ENCODE measurements around the gene POLA1. TPM values are rescaled to one million over a fixed set of nuclear protein-coding genes. Genes with fewer than 3 reads are reported as not detected.

Gene POLA1
- total RNA-seq, 4 donors from 2014 or later: 1.2 to 9.1 (median 5.4) TPM

DNA sequence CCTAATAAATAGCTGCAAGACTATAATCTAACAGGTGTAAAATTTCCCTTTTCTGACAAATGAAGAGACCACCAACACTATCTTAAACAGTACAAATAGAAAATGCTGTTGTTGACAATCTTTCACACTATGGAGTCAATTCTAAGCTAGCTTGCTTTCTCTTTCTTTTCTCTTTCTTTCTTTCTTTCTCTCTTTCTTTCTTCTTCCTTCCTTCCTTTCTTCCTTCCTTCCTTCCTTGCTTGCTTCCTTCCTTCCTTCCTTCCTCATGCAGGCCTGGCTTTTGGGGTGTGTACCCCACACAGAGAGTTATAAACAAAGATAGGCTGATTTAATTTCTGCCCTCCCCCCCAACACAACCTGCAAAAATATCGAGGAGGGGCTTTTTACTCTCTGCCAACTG lies 330.2 kb downstream of the POLA1 start:
- WGBS, 2 donors (ENCODE audit: low coverage in 1 of 2): 41% methylated on average over 1 of the region's 1 CpG; no CpG with 5 or more reads in 1 of the 2 donors
- intact Hi-C loops (cut with DNase I; ENCODE audit: low total_unique reads): no loop called here
- TF ChIP-seq EP300 (IDR thresholded peaks at IDR 0.05; ENCODE audit: low read depth) (no peak), POLR2A (IDR thresholded peaks at IDR 0.05) (no peak), POLR2AphosphoS5 (IDR thresholded peaks at IDR 0.05) (no peak)
- TF ChIP-seq, protein P1, sequence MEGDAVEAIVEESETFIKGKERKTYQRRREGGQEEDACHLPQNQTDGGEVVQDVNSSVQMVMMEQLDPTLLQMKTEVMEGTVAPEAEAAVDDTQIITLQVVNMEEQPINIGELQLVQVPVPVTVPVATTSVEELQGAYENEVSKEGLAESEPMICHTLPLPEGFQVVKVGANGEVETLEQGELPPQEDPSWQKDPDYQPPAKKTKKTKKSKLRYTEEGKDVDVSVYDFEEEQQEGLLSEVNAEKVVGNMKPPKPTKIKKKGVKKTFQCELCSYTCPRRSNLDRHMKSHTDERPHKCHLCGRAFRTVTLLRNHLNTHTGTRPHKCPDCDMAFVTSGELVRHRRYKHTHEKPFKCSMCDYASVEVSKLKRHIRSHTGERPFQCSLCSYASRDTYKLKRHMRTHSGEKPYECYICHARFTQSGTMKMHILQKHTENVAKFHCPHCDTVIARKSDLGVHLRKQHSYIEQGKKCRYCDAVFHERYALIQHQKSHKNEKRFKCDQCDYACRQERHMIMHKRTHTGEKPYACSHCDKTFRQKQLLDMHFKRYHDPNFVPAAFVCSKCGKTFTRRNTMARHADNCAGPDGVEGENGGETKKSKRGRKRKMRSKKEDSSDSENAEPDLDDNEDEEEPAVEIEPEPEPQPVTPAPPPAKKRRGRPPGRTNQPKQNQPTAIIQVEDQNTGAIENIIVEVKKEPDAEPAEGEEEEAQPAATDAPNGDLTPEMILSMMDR (IDR thresholded peaks at IDR 0.05): no peak
- no peaks in the 10 kb centered on the region for H3K36me3 ChIP-seq
- H3K9me3 ChIP-seq: no peaks in the 10 kb centered on the region
- no peak overlapping the region for H3K27ac ChIP-seq
- H3K4me1 ChIP-seq: peaks cover 3 to 11% (median 5%) of the 10 kb centered on the region in 4 donors
- no peak overlapping the region for H3K4me3 ChIP-seq
- H3K27me3 ChIP-seq: peaks cover 57% of the 10 kb centered on the region
- in situ Hi-C loops (cut with MboI; ENCODE audit: low pct_ligation_motif_present in 1 of 4, low pct_unique_long_range_greater_than_20kb in 1 of 4, low sequenced_read_pairs in 3 of 4): no loop called here
- DNase-seq: no peak

DNA sequence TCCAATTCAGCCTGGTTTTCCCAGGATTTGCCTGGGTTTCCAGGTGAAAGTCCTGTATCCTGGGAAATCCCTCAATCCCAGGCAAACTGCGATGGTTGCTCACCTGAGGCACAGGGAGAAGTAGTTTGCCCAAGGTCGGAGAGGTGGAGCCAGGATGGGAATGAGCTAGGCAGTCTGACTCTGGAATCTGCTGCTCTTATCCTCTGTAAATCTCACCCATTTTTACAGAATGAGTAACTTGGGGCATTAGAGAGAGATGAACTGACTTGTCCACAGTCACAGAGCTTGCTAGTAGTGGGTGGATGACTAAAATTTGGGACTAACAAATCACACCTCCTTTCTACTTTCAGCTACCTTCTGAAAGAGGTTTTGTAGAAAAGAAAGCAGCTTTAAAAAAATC lies 331.9 kb downstream of the POLA1 start:
- DNase-seq: no peak
- no peak overlapping the region for H3K27ac ChIP-seq
- H3K4me3 ChIP-seq: no peak overlapping the region
- no peaks in the 10 kb centered on the region for H3K36me3 ChIP-seq
- H3K9me3 ChIP-seq: no peaks in the 10 kb centered on the region
- H3K27me3 ChIP-seq: peaks cover 40% of the 10 kb centered on the region
- peaks cover 0 to 7% (median 3%) of the 10 kb centered on the region in 4 donors for H3K4me1 ChIP-seq
- TF ChIP-seq POLR2A (IDR thresholded peaks at IDR 0.05): no peak
- no peak for TF ChIP-seq EP300 (IDR thresholded peaks at IDR 0.05; ENCODE audit: low read depth)
- TF ChIP-seq, protein P1 (IDR thresholded peaks at IDR 0.05): no peak
- in situ Hi-C loops (cut with MboI; ENCODE audit: low pct_ligation_motif_present in 1 of 4, low pct_unique_long_range_greater_than_20kb in 1 of 4, low sequenced_read_pairs in 3 of 4) (no loop called here), intact Hi-C loops (cut with DNase I; ENCODE audit: low total_unique reads) (no loop called here)
- 71% methylated on average over 2 of the region's 2 CpGs; no CpG with 5 or more reads in 1 of the 2 donors for WGBS, 2 donors (ENCODE audit: low coverage in 1 of 2)

DNA sequence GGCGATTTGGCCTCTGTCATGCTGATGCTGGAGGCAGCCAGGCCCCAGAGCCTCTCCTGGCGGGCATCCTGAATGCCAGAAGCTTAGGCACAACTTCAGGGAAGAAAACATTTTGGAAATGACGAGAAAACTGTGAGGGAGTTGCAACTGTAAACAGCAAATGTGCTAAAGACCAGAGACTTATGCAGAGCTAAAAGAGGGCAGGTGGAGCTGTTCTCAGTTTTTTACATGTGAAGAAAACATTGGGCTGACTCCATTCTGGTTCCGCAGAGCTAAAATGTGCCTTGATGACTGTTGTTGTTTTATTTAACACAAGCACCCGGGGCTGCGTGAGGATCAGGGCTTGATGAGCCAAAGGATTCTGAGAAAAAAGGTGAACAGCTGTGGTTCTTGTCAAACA lies 332.9 kb downstream of the POLA1 start:
- H3K4me3 ChIP-seq: no peak overlapping the region
- TF ChIP-seq POLR2AphosphoS5 (IDR thresholded peaks at IDR 0.05): no peak
- TF ChIP-seq POLR2A (IDR thresholded peaks at IDR 0.05): no peak
- TF ChIP-seq, protein P1 (IDR thresholded peaks at IDR 0.05): no peak
- TF ChIP-seq EP300 (IDR thresholded peaks at IDR 0.05; ENCODE audit: low read depth): no peak
- whole genome bisulfite sequencing, 2 donors (ENCODE audit: low coverage in 1 of 2): 58 to 80% methylated on average over 1 to 6 of the region's 6 CpGs
- H3K27me3 ChIP-seq: peaks cover 30% of the 10 kb centered on the region
- in situ Hi-C loops (cut with MboI; ENCODE audit: low pct_ligation_motif_present in 1 of 4, low pct_unique_long_range_greater_than_20kb in 1 of 4, low sequenced_read_pairs in 3 of 4): no loop called here
- H3K27ac ChIP-seq: no peak overlapping the region
- no peaks in the 10 kb centered on the region for H3K4me1 ChIP-seq
- DNase-seq: no peak
- H3K36me3 ChIP-seq: no peaks in the 10 kb centered on the region
- H3K9me3 ChIP-seq: no peaks in the 10 kb centered on the region
- intact Hi-C loops (cut with DNase I; ENCODE audit: low total_unique reads): no loop called here

DNA sequence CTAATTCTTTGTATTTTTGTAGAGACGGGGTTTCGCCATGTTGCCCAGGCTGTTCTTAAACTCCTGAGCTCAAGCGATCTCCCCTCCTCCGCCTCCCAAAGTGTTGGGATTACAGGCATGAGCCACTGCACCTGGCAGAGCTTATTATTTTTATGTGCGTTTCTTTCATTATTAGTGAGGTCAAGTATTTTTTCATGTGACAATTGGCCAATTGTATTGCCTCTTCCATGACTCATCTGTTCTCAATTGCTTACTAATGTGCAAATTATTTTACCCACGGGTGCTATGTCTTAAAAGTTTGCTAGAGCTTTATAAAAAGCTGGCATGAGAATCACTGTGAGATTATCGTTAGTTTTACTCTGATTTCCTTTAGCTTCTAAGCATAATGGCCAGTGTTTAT lies 335.0 kb downstream of the POLA1 start:
- Histone ChIP-seq H3K36me3 (no peaks in the 10 kb centered on the region), H3K4me3 (no peak overlapping the region), H3K27me3 (peaks cover 8% of the 10 kb centered on the region), H3K27ac (no peak overlapping the region), H3K9me3 (no peaks in the 10 kb centered on the region), H3K4me1 (no peaks in the 10 kb centered on the region)
- TF ChIP-seq POLR2AphosphoS5 (IDR thresholded peaks at IDR 0.05): no peak
- TF ChIP-seq, protein P1 (IDR thresholded peaks at IDR 0.05): no peak
- TF ChIP-seq POLR2A (IDR thresholded peaks at IDR 0.05): no peak
- TF ChIP-seq EP300 (IDR thresholded peaks at IDR 0.05; ENCODE audit: low read depth): no peak
- in situ Hi-C loops (cut with MboI; ENCODE audit: low pct_ligation_motif_present in 1 of 4, low pct_unique_long_range_greater_than_20kb in 1 of 4, low sequenced_read_pairs in 3 of 4) (no loop called here), intact Hi-C loops (cut with DNase I; ENCODE audit: low total_unique reads) (no loop called here)
- no peak for DNase-seq
- WGBS, 2 donors (ENCODE audit: low coverage in 1 of 2): 30 to 75% methylated on average over 2 to 7 of the region's 7 CpGs

Measured in transverse colon (tissue), 4 donors.